ENCODE measurements around the gene CHST14. TPM values are rescaled to one million over a fixed set of nuclear protein-coding genes. Genes with fewer than 3 reads are reported as not detected.

Gene CHST14
- total RNA-seq: 1 to 10 TPM; 3.8 to 5.3 (median 4.2) TPM
- polyA plus RNA-seq: 1 to 10 TPM; 2.5 to 4.5 (median 2.8) TPM
- long read RNA-seq, donor 1, partial matches to known transcripts: 0 of 1 reads
- long read RNA-seq, donor 1, other reads (novel, unspliced or antisense): 0 of 1 reads
- long read RNA-seq, donor 2, partial matches to known transcripts: 0 of 1 reads
- long read RNA-seq, donor 2, other reads (novel, unspliced or antisense): 0 of 1 reads

- ATAC-seq: peak; percentile 78 to 90 (median 82)
- intact Hi-C loops (cut with DNase I): no loop called here
- H3K27ac ChIP-seq: peak within 1 kb of the TSS; percentile 78
- no peaks in the 10 kb centered on the region for H3K9me3 ChIP-seq
- peaks cover 2 to 15% of the 10 kb centered on the region in 2 donors for H3K36me3 ChIP-seq (ENCODE audit: insufficient read depth in 1 of 2, low read depth in 1 of 2)
- DNase-seq: peak; percentile 66 to 72
- no peaks in the 10 kb centered on the region for H3K27me3 ChIP-seq (ENCODE audit: insufficient read depth in 3 of 3, low read length in 2 of 3)
- H3K4me1 ChIP-seq: peaks cover 5% of the 10 kb centered on the region
- H3K4me3 ChIP-seq: peak within 1 kb of the TSS; percentile 72
- TF ChIP-seq CTCF (IDR thresholded peaks at IDR 0.05): no peak
- 2 to 3% (median 3%) methylated on average over 29 to 52 of the region's 52 CpGs for WGBS, 3 donors
Observed at GRCh38 chr15:40470423-40471104, at the start of gene CHST14. Gene CHST14 (plus strand): TSS chr15:40470984. CDS start chr15:40471214, 230 bp downstream.

- H3K27me3 ChIP-seq (ENCODE audit: insufficient read depth in 3 of 3, low read length in 2 of 3): no peaks in the 10 kb centered on the region
- intact Hi-C loops (cut with DNase I): loop anchor here (1.0 to 5.0 kb wide), 8 partner anchors 54 to 209 kb away; partner anchors contain the start of genes CCDC9B (in 1 of the 2) and INAFM2 (in 1 of the 2)
- WGBS, 3 donors: 8 to 9% (median 9%) methylated on average over 31 of the region's 31 CpGs
- no peaks in the 10 kb centered on the region for H3K9me3 ChIP-seq
- H3K36me3 ChIP-seq (ENCODE audit: insufficient read depth in 1 of 2, low read depth in 1 of 2): peaks cover 0 to 14% of the 10 kb centered on the region in 2 donors
- ATAC-seq (peak; percentile 90 to 95 (median 92)), DNase-seq (peak; percentile 81 to 90)
- H3K27ac ChIP-seq: peak overlapping the region; percentile 33
- peak; percentile 95 for TF ChIP-seq CTCF (IDR thresholded peaks at IDR 0.05)
- H3K4me3 ChIP-seq: no peak overlapping the region
- H3K4me1 ChIP-seq: peaks cover 29% of the 10 kb centered on the region
Observed at GRCh38 chr15:40421246-40422157, 49.3 kb upstream of the CHST14 start.

- no peak for TF ChIP-seq CTCF (IDR thresholded peaks at IDR 0.05)
- ATAC-seq (peak in 1 of 4 donors; percentile 27), DNase-seq (no peak)
- intact Hi-C loops (cut with DNase I): loop anchor here (5.0 kb wide), 5 partner anchors 57 to 212 kb away; partner anchors contain the start of genes CCDC9B (in 1 of the 2) and INAFM2 (in 1 of the 2)
- Histone ChIP-seq H3K4me1 (peaks cover 29% of the 10 kb centered on the region), H3K9me3 (no peaks in the 10 kb centered on the region), H3K27ac (no peak overlapping the region), H3K36me3 (ENCODE audit: insufficient read depth in 1 of 2, low read depth in 1 of 2) (no peaks in the 10 kb centered on the region), H3K27me3 (ENCODE audit: insufficient read depth in 3 of 3, low read length in 2 of 3) (no peaks in the 10 kb centered on the region), H3K4me3 (no peak overlapping the region)
- WGBS, 3 donors: 38 to 51% (median 49%) methylated on average over 6 of the region's 6 CpGs
Observed at GRCh38 chr15:40424483-40425115, 46.2 kb upstream of the CHST14 start.

GRCh38 chr15:40425681-40426080 is 45.1 kb upstream of the CHST14 start:
- H3K36me3 ChIP-seq (ENCODE audit: insufficient read depth in 1 of 2, low read depth in 1 of 2): no peaks in the 10 kb centered on the region
- no peak for TF ChIP-seq CTCF (IDR thresholded peaks at IDR 0.05)
- H3K4me1 ChIP-seq: peaks cover 21% of the 10 kb centered on the region
- H3K27me3 ChIP-seq (ENCODE audit: insufficient read depth in 3 of 3, low read length in 2 of 3): no peaks in the 10 kb centered on the region
- DNase-seq (no peak), ATAC-seq (no peak)
- H3K4me3 ChIP-seq: no peak overlapping the region
- 91 to 97% (median 94%) methylated on average over 5 of the region's 5 CpGs for WGBS, 3 donors
- no peak overlapping the region for H3K27ac ChIP-seq
- no peaks in the 10 kb centered on the region for H3K9me3 ChIP-seq
- intact Hi-C loops (cut with DNase I): no loop called here

Data from psoas muscle (tissue), 8 donors.